Embryonic facial prominence (tissue), 1 donor: ENCODE results near the gene ABCC8.
"Not testable (repeated sequence)": the region's sequence is repeated elsewhere in the genome, so short reads cannot be mapped to it uniquely, and the experiment has no call there.

Experiments
- DNase-seq: peaks from one replicate; pipeline ENCODE4 v3.0.0-alpha.2; 2016; ENCODE audit errors: extremely low spot score

The ABCC8 gene

DNA sequence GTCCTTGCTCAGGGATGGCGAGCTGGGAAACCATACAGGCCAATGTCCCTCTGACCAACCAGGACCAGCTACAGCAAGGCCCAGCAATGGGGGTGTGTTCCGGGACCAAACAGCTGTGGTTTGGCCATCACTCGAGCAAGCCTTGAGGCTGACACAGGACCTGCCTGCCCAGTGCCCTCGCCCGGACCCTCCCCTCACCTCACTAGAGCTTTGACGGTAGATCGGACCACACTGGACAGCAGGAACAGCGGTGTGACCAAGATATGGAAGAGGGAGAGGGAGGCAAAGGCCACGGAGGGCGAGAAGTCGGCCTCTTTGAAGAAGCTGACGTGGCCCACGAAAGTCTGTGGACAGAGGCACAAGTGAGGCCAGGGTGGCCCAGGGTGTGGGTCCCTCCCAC lies 46.0 kb downstream of the ABCC8 start:
- no peak for DNase-seq

DNA sequence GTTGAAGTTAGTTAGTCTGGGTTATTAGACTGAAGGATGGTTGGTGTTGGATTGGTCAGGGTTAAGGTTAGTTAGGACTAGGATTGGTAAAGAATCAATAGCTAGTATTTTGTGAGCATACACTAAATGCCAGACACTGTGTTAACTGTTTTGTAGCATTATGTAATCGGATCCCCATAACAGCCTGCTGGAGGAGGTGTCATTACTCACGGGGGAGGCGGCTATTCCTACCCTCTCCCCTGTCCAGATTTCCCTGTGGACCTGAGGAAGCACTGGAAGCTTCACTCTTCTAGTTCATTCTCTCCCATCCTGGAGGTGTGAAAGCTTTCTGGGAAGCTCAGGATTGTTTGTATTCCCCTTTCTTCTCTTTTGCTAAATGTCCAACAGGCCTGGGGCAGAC lies 47.7 kb downstream of the ABCC8 start:
- DNase-seq, result no peak

DNA sequence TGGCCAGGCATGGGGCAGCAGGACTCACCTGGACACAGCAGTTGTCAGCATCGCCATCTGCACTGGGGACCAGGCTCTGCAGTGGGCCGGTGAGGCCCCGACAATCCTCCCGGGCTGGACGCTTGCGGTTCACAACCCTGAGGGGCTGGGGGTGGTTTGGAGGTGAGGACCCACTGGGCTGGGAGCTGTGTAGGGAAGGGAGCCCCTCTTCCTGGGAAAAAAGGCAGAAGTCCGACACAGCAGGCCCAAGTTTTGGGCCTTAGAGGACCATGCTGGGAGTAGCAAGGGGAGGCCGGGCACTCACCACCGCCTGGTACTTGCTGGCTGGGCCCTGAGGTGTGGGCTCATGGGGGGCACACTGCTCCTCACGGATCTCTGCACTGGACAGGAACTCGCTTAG lies 48.4 kb downstream of the ABCC8 start:
- DNase-seq, result no peak

DNA sequence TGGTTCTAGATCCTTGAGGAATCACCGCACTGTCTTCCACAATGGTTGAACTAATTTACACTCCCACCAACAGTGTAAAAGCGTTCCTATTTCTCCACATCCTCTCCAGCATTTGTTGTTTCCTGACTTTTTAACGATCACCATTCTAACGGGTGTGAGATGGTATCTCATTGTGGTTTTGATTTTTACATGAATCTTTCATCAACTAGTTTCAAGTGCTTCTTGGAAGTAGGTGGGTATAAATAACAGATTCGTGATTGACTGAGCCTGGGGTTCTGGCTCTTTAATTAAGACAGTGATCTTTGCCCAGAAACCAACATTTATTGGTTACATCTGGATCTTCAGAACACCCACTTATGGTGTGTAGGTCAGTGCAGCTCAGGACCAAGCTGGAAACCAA lies 50.4 kb downstream of the ABCC8 start:
- DNase-seq, result not testable (repeated sequence)

DNA sequence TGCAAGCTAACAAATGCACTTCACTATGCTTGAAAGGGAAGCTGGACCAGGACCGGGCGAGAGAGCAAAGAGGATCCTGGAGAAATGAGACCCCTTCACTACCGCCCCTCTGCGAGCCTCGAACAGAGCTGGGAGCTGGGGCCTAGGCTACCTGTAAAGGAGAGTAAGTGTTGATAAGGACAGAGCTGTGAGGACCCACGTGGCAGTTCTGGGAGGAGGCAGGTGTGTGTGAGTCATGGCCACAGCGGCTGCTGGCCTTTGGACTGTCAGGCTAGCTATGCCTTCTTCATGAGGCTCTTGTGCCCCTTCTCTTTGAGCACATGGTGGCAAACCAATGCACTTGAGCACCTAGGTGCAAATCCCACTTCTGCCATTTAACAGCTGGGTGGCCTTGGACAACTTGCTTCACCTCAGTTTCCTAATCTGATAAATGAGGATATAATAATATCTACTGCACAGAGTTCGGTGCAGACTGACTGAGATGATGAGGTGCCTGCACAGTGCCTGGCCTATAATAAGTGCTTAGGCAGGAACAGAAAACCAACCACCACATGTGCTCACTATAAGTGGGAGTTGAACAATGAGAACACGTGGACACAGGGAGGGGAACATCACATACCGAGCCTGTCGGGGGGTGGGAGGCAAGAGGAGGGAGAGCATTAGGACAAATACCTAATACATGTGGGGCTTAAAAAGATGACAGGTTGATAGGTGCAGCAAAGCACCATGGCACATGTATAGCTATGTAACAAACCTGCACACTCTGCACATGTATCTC lies 52.9 kb downstream of the ABCC8 start:
- DNase-seq, result no peak

DNA sequence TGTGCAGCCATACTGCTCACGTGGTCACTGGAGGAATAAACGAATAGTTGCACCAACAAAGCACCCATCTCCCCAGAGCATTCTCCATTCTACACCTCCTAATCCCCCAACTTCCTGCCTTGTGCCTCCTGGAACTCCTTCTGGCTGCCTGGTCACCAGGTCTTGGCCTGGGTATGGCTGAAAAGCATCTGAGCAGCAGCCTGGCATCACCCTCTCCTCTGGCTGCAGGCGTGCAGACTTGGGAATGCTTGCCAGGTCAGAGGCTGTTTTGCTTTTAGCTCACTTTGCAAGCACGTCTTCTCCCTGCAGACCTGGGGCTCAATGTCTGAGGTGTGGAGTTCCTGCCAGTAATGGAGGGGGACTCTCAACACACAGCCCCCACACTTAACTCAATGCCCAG lies 54.9 kb downstream of the ABCC8 start:
- no peak for DNase-seq

DNA sequence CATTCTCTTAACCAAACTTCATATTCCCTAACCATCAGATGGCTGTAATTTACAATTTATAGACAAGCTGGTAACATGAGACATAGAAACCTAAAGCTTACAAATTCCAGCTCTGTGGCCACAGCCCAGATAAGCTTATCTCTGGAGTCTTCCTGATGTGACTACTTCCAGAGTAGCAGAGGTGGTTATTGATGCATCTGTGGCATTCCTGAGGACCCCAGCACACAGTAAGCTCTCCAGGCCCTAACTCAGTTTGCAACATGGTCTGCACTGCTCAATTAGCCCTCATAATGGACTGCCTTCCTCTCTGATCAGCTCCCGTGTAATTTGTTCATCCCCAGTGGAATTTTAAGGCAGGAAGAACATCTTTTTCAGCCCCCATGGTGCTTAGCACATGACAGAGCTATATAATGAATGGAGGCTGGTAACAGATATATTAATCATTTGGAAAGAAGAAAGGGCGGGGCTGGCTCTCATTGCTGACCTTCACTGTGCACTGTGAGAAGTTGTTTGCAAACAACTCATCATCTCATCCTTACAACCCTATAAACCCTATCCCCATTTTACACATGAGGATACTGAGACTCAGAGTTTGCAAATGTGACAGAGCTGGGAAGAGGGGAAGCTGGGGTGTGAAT lies 58.1 kb downstream of the ABCC8 start:
- no peak for DNase-seq

DNA sequence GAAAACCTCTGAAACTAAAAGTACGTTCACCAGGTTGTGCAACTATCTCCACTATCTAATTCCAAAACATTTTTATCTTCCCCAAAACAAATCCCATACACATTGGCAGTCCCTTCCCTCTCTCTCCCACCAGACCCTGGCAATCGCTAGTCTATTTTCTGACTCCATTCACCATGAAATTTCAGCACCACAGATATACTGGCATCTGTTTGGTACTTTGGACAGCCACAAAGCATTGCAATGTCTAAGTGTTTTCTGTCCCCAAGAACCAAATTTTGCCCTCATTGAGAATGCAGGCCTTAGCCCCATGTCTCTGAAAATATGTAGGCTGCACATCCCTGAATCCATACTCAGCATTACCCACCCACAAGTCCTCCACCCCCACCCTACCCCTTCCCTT lies 60.2 kb downstream of the ABCC8 start:
- no peak for DNase-seq

DNA sequence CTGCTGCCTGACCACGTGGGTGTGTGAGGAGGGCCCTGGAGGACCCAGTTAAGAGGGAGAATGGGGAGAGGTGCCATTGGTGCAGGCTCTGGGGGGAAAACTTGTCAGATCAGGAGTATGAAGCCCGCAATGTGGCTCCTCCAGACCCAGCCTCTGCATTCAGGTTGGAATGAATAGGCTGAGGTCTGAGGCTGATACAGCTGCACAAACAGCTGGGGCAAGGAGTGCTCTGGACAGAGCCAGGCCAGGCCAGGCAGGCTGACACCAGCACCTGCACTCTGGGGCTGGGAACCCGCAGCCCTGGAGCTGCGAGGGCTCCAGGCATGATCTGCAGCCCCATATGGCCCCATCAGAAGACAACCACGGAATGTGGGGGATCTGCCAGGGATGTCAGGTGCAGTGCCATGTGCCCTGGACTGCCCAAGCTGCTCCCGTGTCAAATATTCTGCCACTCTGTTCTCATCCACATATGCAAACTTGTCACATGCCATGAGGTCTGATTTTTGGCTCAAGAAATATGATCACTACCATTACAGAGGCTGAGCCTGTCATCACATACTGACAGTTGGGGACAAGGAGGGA lies 61.0 kb downstream of the ABCC8 start:
- no peak for DNase-seq

DNA sequence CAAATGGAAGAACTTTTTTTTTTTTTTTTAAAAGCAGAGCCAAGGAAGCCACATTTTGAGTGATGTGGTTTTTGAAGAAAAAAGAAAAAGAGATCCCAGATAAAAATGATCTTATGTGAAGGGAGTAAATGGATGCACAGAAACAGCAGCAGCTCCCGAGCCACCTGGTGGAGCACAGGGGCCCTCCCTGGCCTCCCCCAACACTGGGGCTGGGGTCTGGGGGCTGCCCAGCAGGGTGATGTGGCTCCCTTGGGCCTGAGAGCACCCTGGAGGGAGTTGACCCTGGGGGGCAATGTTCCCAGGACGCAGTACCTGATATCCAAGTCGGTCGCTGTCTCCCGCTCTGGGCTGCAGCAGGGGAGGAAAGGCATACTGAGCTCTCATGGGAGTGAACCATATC lies 61.7 kb downstream of the ABCC8 start:
- no peak for DNase-seq

DNA sequence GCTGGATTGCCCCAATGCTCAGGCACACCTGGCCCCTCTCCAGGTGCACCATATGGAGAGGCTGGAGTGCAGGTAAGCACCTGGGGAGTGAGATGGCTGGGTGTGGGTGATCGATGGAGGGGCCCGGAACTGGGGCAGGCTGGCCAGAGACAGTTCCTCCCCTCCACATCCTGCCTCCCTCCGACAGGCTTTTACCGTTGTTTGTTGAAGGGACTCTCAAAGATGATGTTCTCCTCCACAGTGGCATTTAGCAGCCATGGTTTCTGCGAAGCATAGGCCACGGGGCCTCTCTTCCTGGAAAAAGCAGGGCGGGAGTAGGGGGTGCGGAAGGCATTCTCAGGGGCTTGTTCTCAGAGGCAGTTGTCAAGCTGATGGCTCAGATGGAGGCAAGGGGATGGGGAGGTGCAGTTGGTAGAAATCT lies 62.3 kb downstream of the ABCC8 start:
- no peak for DNase-seq

DNA sequence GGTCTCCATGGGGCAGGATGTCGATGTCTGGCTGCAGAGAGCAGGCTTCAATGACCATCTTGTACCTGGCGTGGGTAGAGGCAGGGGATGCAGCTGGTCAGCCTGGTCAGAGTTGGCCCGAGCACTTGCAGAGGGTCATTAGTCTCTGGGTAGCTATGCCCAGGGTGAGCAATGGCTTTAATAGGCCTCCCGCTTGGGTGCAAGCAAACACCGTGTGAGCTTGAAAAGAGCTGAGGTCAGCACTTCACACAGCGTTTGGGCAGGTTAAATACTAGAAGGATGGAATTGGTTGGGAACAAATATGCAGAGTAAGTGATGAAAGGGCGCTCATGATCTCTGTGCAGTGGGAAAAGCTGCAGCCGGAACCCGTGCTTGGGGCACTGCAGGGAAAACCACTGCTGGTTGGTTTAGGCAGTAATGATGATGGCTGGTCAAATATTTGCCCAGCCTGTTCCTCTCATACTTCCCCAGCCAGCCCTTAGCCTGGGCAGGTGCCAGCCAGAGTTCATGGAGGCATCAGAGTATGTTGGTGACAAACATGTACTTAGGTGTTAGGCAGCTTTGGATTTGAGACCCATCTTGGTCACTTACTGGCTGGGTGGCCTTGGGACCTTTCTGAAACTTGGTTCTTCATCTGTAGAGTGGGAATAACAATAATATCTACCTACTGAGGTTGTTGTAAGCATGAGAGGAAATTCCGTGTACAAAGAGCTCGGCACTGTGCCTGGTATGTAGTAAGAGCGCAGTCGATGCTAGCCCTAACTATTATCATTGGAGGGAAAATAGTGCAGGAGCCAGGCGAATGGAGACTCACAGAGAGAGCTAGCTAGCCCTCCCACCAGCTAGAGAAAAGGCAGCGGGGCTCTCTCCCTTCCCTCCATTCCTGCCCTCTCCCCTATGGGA lies 63.0 kb downstream of the ABCC8 start:
- DNase-seq, result no peak

DNA sequence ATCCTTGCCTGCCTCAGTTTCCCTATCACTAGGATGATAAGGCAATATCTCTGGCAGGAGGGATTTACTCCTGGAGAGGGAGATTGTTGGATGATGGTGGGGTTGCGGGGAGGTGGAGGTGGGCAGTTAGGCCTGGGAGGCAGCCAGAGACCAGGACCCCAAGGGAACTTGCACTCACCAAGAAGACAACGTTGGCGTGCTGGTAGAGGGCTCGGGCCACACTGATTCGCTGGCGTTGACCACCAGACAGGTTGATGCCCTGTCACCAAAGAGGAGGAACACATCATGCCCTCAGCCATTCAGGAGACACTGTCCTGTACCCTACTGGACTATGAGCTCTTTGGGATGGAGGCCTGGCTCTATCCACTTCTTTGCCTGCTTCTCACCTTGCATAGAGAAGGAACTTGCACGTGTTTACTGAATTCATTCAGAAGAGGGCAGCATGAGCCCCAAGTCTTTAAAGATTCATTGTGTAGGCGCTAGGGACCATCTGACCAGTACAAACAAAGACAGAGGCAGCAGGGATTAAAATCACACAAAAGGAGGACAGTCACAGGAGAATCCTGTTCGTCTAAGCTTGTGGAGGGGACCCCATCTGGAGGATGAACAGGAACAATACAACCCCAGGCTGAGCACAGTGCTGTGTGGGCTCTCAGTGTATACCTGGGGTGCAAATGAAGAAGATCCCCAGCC lies 64.0 kb downstream of the ABCC8 start:
- no peak for DNase-seq

DNA sequence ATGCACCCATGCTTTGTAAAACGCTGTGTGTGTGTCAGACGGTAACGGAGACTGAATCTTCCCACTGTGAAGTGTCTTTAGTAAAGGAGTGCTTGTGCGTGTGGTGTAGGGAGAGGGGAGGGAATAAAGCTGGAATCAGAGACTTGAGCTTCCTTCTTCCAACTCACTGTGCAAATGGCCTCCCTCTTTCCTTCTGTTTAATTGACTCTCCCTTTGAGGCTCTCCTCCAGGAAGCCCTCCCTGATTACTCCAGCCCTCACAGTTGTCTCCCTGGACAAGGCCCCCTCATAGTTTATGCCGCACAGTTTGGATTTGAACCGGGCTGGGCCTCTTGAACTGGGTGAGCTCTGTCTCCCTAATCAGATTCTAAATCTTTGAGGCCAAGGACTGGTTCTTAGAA lies 65.2 kb downstream of the ABCC8 start:
- no peak for DNase-seq

DNA sequence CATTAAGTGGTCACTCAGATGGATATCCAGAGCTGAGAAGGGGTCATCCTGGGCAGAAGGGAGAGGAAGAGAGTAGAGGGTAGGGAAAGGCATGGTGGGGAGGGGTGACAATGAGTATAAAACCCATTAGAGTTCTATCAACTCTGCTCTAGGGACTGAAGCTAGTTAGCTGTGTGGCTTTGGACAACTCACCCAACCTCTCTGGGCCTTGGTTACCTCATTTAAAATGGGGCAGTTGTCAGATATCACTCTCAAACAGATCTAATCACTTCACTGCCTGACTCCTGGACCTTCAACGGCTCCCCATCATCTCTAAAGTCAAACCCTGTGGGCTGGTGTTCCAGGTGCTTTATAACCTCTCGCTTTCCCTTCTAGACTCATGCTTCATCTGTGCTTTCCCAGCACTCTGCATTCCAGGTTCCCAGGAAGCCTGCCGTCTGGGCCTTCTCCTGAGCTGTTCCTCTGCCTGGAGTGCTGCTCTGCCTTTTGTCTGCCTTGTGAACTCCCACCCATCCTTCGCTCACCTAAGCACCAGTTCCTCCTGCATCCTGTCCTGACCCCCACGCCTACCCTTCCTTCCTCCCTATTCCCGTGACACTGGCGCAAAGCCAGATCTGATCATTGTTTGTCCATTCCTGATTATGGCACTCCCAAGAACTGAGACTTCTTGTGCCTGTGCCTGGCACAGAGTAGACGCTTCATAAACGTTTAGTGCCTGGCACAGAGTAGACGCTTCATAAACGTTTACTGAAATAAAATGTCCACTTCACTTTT lies 65.9 kb downstream of the ABCC8 start:
- no peak for DNase-seq

DNA sequence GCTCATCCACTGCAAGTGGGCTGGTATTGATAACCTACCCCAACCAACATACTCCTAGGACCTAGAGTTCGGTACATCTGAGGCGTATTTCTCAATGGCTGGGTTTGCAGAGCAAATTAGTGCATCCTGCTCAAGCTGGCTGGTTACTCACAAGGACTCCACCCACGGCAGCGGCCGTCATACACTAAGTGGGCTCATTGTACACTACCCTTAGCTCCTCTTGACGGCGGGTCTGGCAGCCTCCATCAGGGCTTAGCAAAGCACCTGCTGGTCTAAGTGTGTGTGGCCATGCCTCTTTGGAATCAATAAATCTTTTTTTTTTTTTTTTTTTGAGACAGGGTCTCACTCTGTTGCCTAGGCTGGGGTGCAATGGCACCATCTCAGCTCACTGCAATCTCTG lies 68.0 kb downstream of the ABCC8 start:
- no peak for DNase-seq

DNA sequence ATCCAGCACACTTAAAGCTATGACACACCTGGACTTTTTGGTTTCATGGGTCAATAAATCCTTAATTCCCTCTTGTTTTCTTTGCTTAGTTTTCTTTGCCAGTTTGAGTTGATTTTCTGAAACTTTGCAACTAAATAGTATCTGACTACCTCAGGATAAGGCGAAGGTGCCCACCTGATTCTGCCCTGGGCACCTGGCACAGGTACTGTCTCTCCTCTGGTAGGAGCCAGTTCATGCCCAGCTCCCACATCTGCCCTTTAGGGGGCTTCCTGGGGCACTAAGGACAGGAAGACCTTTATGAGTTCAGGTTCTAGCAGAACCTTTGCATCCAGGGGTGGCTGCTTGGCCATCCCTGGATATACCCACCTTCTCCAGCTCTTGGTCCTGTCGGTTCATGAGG lies 68.6 kb downstream of the ABCC8 start:
- DNase-seq, result no peak

DNA sequence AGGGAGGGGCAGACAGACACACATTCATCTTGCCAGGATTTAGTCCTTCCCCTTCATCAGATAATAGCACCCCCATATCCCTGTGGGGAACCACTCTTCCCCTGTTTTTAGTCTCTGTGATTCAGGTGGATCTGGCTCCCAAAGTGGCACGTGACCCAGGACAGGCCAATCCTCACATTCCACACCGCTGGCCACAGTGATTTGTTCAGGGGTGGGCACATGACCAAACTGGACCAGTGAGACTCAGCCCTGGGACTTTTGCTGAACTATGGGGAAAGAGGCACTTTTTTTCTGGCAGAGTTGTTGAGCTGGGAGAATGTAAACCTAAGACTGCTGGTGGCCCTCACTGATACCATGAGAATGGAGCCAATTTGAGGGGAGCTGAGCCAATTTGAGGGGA lies 69.1 kb downstream of the ABCC8 start:
- no peak for DNase-seq

DNA sequence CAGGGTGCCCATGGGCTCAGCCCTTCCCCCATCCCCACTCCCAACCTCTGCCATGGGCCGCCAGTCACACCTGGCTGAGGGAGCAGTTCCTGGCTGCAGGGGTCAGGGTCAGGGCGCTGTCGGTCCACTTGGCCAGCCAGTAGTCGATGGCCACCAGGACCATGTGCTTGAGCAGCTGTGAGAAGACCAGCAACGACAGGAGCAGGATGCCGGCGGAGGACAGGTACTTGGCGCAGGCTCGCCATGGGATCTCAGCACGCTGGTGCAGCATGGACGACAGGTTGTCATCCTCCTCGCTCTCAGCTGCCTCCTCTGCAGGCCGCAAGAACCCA lies 69.9 kb downstream of the ABCC8 start:
- DNase-seq, result no peak

DNA sequence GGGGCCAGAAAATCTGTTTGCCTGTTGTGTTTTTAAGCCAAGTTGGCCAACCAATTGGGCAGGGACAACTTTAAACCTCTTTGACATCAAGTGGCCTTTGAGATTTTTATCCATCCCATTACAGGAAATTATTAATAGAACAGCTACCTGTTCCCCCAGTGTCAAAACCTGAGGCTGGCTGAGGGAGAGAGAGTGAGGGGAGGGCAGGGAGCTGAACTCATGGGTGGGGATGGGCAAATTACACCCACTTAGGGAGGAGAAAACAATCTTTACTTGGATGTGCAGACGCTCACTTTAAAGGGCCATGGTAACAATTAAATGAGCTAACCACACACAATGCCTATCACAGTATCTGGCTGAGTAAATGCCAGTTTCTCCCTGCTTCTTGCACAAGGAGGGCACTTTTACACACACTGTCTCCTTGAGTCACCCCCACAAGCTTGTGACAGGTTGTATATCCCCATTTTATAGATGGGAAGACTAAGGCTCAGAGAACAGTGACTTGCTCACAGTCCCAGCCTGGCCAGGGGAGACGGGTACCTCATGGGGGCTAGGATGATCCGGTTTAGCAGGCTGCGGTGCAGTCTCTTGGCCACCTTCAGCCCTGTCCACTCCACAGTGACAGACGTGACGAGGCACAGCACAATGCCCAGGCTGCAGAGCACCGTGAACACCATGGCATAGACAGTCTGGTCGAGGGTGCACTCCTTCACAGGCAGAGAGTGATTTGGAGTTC lies 70.4 kb downstream of the ABCC8 start:
- DNase-seq, result no peak
